ENCODE results near the gene TMEM235.
"Not testable (repeated sequence)": the region's sequence is repeated elsewhere in the genome, so short reads cannot be mapped to it uniquely, and the experiment has no call there.

TMEM235 gene

GRCh38 chr17:78249818-78250806 lies 18.7 kb downstream of the TMEM235 start:
- Histone ChIP-seq H3K4me3 (ENCODE audit: low read depth in 1 of 2, low read length in 2 of 2) (no peak overlapping the region), H3K27ac (ENCODE audit: low read depth, low read length) (no peak overlapping the region), H3K9ac (ENCODE audit: low read depth in 1 of 2, low read length in 2 of 2) (no peak overlapping the region), H3K36me3 (ENCODE audit: control insufficient read depth in 1 of 2, insufficient read depth in 2 of 2, low read length in 2 of 2) (no peaks in the 10 kb centered on the region), H3K9me3 (ENCODE audit: control insufficient read depth in 1 of 2, low read length in 2 of 2) (no peaks in the 10 kb centered on the region), H3K27me3 (ENCODE audit: control insufficient read depth in 1 of 2, insufficient read depth in 2 of 2, low read length in 2 of 2) (no peaks in the 10 kb centered on the region), H3K4me1 (ENCODE audit: control insufficient read depth in 1 of 2, insufficient read depth in 2 of 2, low read length in 2 of 2) (peaks cover 15 to 35% of the 10 kb centered on the region in 2 donors)

DNA sequence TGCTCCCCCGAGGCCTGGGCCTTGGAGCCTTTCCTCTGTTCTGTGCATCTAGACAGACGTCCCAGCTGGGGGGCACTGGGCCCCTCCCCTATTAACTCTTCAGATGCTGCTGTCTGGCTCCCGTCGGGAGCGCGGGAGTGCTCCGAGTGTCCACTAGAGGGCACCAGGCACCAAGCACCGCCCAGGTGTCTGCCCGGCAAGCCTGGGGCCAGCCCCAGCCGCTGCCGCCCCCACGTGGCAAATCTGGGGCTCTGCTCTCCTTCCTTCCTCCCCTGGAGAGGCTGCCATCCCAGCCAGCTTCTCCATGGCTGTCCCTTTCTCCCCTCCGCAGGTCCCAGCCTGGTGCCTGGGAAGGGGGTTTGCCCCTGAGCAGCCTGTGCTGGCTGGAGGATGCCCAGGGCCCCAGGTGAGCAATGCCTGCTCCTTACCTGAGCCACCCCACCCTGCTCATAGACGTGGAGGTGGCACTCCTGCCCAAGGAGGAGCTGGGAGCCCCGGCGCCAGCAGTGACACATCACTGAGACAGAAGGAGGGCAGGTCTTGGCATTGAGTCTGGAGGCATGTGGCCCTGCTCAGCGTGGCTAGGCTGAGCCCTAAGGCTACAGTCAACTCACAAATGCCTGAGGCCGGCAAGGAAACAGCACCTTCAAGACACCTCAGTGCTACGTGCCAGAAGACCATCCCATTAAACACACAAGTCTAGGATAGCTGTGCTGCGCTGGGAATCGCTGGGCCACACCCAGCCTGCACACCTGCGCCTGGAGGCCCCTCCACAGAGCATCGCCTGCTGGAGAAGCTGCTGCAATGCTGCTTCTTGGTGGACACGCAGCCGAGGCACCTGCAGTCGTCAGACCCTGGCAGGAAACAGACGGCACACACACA lies 19.7 kb downstream of the TMEM235 start:
- no peaks in the 10 kb centered on the region for H3K27me3 ChIP-seq (ENCODE audit: control insufficient read depth in 1 of 2, insufficient read depth in 2 of 2, low read length in 2 of 2)
- peaks cover 15 to 35% of the 10 kb centered on the region in 2 donors for H3K4me1 ChIP-seq (ENCODE audit: control insufficient read depth in 1 of 2, insufficient read depth in 2 of 2, low read length in 2 of 2)
- no peaks in the 10 kb centered on the region for H3K36me3 ChIP-seq (ENCODE audit: control insufficient read depth in 1 of 2, insufficient read depth in 2 of 2, low read length in 2 of 2)
- no peaks in the 10 kb centered on the region for H3K9me3 ChIP-seq (ENCODE audit: control insufficient read depth in 1 of 2, low read length in 2 of 2)
- peak overlapping the region in 1 of 2 donors; percentile 54 for H3K9ac ChIP-seq (ENCODE audit: low read depth in 1 of 2, low read length in 2 of 2)
- no peak overlapping the region for H3K27ac ChIP-seq (ENCODE audit: low read depth, low read length)
- H3K4me3 ChIP-seq (ENCODE audit: low read depth in 1 of 2, low read length in 2 of 2), result peak overlapping the region in 1 of 2 donors; percentile 32

DNA sequence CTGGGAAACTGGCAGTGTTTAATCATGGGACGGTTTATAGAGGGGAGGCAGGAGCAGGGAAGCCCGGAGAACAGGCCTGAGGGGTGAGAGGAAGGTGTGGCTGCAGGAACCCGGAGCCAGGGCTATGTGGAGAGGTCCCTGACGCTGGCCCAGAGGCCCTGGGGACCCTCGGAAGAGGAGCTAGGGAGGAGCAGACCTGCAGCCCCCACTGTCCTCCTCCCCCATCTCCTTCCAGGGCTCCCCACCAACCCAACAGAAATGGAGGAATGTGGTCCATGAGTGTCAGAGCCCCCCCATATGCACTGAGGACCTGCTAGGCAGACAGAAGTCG lies 20.3 kb downstream of the TMEM235 start:
- H3K27me3 ChIP-seq (ENCODE audit: control insufficient read depth in 1 of 2, insufficient read depth in 2 of 2, low read length in 2 of 2), result no peaks in the 10 kb centered on the region
- no peaks in the 10 kb centered on the region for H3K9me3 ChIP-seq (ENCODE audit: control insufficient read depth in 1 of 2, low read length in 2 of 2)
- H3K9ac ChIP-seq (ENCODE audit: low read depth in 1 of 2, low read length in 2 of 2), result peak overlapping the region in 1 of 2 donors; percentile 54
- H3K36me3 ChIP-seq (ENCODE audit: control insufficient read depth in 1 of 2, insufficient read depth in 2 of 2, low read length in 2 of 2), result no peaks in the 10 kb centered on the region
- H3K4me1 ChIP-seq (ENCODE audit: control insufficient read depth in 1 of 2, insufficient read depth in 2 of 2, low read length in 2 of 2), result peaks cover 15 to 35% of the 10 kb centered on the region in 2 donors
- H3K4me3 ChIP-seq (ENCODE audit: low read depth in 1 of 2, low read length in 2 of 2), result no peak overlapping the region
- H3K27ac ChIP-seq (ENCODE audit: low read depth, low read length), result no peak overlapping the region

- Histone ChIP-seq H3K9me3 (ENCODE audit: control insufficient read depth in 1 of 2, low read length in 2 of 2) (no peaks in the 10 kb centered on the region), H3K36me3 (ENCODE audit: control insufficient read depth in 1 of 2, insufficient read depth in 2 of 2, low read length in 2 of 2) (no peaks in the 10 kb centered on the region), H3K9ac (ENCODE audit: low read depth in 1 of 2, low read length in 2 of 2) (no peak overlapping the region), H3K27ac (ENCODE audit: low read depth, low read length) (no peak overlapping the region), H3K4me1 (ENCODE audit: control insufficient read depth in 1 of 2, insufficient read depth in 2 of 2, low read length in 2 of 2) (peaks cover 15 to 35% of the 10 kb centered on the region in 2 donors), H3K27me3 (ENCODE audit: control insufficient read depth in 1 of 2, insufficient read depth in 2 of 2, low read length in 2 of 2) (no peaks in the 10 kb centered on the region), H3K4me3 (ENCODE audit: low read depth in 1 of 2, low read length in 2 of 2) (no peak overlapping the region)
These were observed 20.7 kb downstream of the TMEM235 start for GRCh38 chr17:78252111-78252634.

DNA sequence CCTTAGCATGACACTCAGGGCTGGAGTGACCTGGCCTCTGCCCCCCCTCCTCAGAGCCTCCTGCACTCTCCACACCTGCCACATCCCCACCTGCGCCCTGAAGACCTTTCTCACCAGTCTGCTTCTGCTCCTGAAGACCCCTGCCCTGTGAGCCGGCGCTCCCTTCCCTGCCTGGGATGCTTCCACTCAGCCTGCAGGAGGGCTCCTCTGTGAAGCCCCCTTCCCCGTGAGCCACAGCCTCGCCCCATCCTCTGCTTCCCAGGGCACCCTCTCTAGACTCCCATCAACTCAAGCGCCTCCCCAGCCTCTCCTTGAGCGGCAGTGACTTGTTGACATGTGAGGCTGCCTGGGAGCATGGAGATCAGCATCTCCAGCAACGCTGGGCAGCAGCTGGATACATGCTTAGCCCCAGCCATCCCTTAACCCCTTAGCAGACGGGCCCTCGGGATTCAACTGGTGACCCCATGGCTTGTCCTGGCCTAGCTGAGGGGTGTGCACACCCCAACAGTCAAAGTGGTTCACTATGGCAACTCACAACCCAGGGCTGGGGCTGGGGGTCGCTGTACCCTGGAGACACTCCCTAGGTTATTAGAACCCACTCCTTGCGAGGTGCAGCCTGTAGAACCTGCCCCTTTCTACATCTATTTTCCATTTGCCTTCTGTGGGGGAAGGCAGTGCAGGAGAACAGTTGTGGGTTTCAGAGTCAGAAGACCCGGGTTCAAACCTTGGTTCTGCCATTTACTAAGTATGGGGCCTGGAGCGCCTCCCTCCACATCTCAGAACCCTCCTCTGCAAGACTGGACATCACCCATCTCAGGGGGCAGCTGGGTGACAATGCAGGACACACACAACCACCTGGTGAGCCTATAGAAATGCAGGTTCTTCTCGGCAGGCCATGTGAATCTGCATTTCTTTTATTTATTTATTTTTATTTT lies 21.5 kb downstream of the TMEM235 start:
- Histone ChIP-seq H3K9me3 (ENCODE audit: control insufficient read depth in 1 of 2, low read length in 2 of 2) (no peaks in the 10 kb centered on the region), H3K4me3 (ENCODE audit: low read depth in 1 of 2, low read length in 2 of 2) (no peak overlapping the region), H3K9ac (ENCODE audit: low read depth in 1 of 2, low read length in 2 of 2) (no peak overlapping the region), H3K4me1 (ENCODE audit: control insufficient read depth in 1 of 2, insufficient read depth in 2 of 2, low read length in 2 of 2) (peaks cover 17 to 42% of the 10 kb centered on the region in 2 donors), H3K27ac (ENCODE audit: low read depth, low read length) (no peak overlapping the region), H3K36me3 (ENCODE audit: control insufficient read depth in 1 of 2, insufficient read depth in 2 of 2, low read length in 2 of 2) (no peaks in the 10 kb centered on the region), H3K27me3 (ENCODE audit: control insufficient read depth in 1 of 2, insufficient read depth in 2 of 2, low read length in 2 of 2) (no peaks in the 10 kb centered on the region)

GRCh38 chr17:78253636-78253945 lies 22.2 kb downstream of the TMEM235 start:
- Histone ChIP-seq H3K4me3 (ENCODE audit: low read depth in 1 of 2, low read length in 2 of 2) (peak overlapping the region; percentile 82 to 88), H3K4me1 (ENCODE audit: control insufficient read depth in 1 of 2, insufficient read depth in 2 of 2, low read length in 2 of 2) (peaks cover 22 to 48% of the 10 kb centered on the region in 2 donors), H3K9ac (ENCODE audit: low read depth in 1 of 2, low read length in 2 of 2) (peak overlapping the region; percentile 91 to 96)
- not testable (repeated sequence) for H3K27me3 ChIP-seq (ENCODE audit: control insufficient read depth in 1 of 2, insufficient read depth in 2 of 2, low read length in 2 of 2); H3K27ac ChIP-seq (ENCODE audit: low read depth, low read length); H3K36me3 ChIP-seq (ENCODE audit: control insufficient read depth in 1 of 2, insufficient read depth in 2 of 2, low read length in 2 of 2); H3K9me3 ChIP-seq (ENCODE audit: control insufficient read depth in 1 of 2, low read length in 2 of 2)

DNA sequence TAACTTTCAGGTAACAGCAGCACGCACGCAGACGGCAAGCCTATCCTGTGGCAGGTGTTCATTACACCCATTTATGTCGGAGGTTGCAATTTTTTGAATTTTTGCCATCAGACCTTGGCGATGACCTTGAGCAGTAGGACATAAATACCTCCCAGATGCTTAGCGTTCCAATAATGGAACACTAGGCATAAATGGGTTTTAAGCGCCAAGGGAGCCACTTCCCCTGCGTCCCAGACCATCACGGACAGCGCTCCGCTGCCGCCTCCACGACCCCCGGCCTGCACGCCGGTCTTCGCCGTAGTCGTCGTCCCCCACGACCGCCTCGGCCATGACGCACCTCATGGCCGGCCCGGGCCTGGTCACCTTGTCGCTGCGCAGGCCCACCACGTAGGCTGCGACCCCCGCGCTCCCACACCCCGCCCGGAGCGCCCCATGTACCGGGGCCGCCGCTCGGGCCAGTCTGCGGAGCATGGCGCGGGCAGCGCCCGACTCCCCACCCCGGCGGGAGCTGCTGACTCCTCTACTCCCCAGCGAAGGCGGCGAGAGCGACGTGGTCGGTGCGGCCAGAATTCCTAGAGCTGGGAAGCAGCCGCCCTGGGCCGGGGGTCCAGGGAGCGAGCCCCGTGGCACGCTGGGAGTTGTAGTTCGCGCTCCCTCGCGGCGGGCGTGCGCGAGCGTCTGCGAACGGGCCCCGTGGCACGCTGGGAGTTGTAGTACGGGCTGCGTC lies 22.7 kb downstream of the TMEM235 start:
- H3K9me3 ChIP-seq (ENCODE audit: control insufficient read depth in 1 of 2, low read length in 2 of 2), result no peaks in the 10 kb centered on the region
- no peaks in the 10 kb centered on the region for H3K36me3 ChIP-seq (ENCODE audit: control insufficient read depth in 1 of 2, insufficient read depth in 2 of 2, low read length in 2 of 2)
- peak overlapping the region; percentile 82 to 88 for H3K4me3 ChIP-seq (ENCODE audit: low read depth in 1 of 2, low read length in 2 of 2)
- peak overlapping the region; percentile 91 to 96 for H3K9ac ChIP-seq (ENCODE audit: low read depth in 1 of 2, low read length in 2 of 2)
- peak overlapping the region; percentile 75 for H3K27ac ChIP-seq (ENCODE audit: low read depth, low read length)
- peaks cover 22 to 51% of the 10 kb centered on the region in 2 donors for H3K4me1 ChIP-seq (ENCODE audit: control insufficient read depth in 1 of 2, insufficient read depth in 2 of 2, low read length in 2 of 2)
- no peaks in the 10 kb centered on the region for H3K27me3 ChIP-seq (ENCODE audit: control insufficient read depth in 1 of 2, insufficient read depth in 2 of 2, low read length in 2 of 2)

DNA sequence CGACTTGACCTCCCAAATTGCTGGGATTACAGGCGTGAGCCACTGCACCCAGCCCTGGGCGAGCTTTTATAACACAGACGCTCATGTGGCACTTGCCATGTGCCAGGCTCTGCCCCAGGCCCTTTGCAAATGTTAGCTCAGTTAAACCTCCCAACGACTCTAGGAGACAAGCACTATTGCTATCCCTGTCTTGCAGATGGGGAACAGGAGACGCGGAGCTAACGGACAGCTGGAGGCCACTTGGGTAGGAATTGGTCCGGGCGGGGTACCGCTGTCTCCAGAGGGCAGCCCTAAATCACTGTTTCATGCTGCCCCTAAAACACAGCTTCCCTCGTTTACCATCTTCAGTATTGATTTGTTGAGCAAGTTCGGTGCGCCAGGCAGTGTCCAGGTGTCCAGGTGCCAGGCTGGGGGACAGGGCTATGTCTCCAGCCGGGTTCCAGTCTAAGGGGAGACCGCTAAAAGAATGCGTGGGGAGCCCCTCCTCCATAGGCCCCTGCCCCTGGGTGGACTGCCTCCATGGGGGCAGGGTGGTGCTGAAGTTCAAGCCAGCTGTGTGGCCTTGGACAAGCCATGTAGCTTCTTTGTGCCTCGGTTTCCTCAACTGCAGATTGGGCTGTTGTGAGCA lies 23.7 kb downstream of the TMEM235 start:
- H3K36me3 ChIP-seq (ENCODE audit: control insufficient read depth in 1 of 2, insufficient read depth in 2 of 2, low read length in 2 of 2), result no peaks in the 10 kb centered on the region
- H3K27ac ChIP-seq (ENCODE audit: low read depth, low read length), result no peak overlapping the region
- H3K9me3 ChIP-seq (ENCODE audit: control insufficient read depth in 1 of 2, low read length in 2 of 2), result no peaks in the 10 kb centered on the region
- H3K9ac ChIP-seq (ENCODE audit: low read depth in 1 of 2, low read length in 2 of 2), result no peak overlapping the region
- peaks cover 22 to 51% of the 10 kb centered on the region in 2 donors for H3K4me1 ChIP-seq (ENCODE audit: control insufficient read depth in 1 of 2, insufficient read depth in 2 of 2, low read length in 2 of 2)
- no peaks in the 10 kb centered on the region for H3K27me3 ChIP-seq (ENCODE audit: control insufficient read depth in 1 of 2, insufficient read depth in 2 of 2, low read length in 2 of 2)
- H3K4me3 ChIP-seq (ENCODE audit: low read depth in 1 of 2, low read length in 2 of 2), result no peak overlapping the region

Data from duodenal mucosa (tissue), 2 donors.